ENCODE data around the gene TMEM98. TPM values are rescaled to one million over a fixed set of nuclear protein-coding genes. Genes with fewer than 3 reads are reported as not detected.
"Not testable (repeated sequence)": the region's sequence is repeated elsewhere in the genome, so short reads cannot be mapped to it uniquely, and the experiment has no call there.

The TMEM98 gene
- total and polyA plus RNA-seq, 2 of the 8 experiments (the other 6 are each of a cell fraction or from before 2014, with no cell fraction given), result 86.1 to 232 TPM

DNA sequence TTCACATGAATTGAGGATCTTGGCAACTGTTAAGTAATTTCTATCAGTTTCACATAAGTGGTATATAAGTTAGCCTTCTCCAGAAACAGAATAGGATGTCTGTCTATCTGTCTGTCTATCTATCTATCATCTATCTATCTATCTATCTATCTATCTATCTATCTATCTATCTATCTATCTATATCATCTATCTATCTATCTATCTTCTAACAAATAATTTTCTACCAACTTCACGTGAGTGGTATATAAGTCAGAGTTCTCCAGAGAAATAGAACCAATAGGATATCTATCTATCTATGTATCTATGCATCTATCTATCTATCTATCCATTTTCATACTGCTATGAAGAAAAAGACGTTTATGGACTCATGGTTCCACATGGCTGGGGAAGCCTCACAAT is 52.3 kb downstream of the TMEM98 start (continued):
- TF ChIP-seq, protein P1, sequence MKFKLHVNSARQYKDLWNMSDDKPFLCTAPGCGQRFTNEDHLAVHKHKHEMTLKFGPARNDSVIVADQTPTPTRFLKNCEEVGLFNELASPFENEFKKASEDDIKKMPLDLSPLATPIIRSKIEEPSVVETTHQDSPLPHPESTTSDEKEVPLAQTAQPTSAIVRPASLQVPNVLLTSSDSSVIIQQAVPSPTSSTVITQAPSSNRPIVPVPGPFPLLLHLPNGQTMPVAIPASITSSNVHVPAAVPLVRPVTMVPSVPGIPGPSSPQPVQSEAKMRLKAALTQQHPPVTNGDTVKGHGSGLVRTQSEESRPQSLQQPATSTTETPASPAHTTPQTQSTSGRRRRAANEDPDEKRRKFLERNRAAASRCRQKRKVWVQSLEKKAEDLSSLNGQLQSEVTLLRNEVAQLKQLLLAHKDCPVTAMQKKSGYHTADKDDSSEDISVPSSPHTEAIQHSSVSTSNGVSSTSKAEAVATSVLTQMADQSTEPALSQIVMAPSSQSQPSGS (IDR thresholded peaks at IDR 0.05; ENCODE audit: low read length), result no peak
- TF ChIP-seq KDM5A (IDR thresholded peaks at IDR 0.05; ENCODE audit: low read length) (no peak), SP2 (IDR thresholded peaks at IDR 0.05; ENCODE audit: low read length) (no peak), SUZ12 (IDR thresholded peaks at IDR 0.05; ENCODE audit: low read length) (no peak), SIX5 (IDR thresholded peaks at IDR 0.05; ENCODE audit: low read depth, low read length) (no peak), ZNF274 (IDR thresholded peaks at IDR 0.05; ENCODE audit: borderline replicate concordance, extremely low read depth, low read length) (no peak)

GRCh38 chr17:32981611-32982010 is 53.7 kb downstream of the TMEM98 start:
- H3K4me1 ChIP-seq (replicated peaks in 1 of 4; ENCODE audit: control insufficient read depth in 3 of 4, insufficient read depth in 4 of 4, low read length in 3 of 4); DNase-seq (ENCODE audit: low read depth in 1 of 2, low spot score in 2 of 2); H4K8ac ChIP-seq (ENCODE audit: extremely low read depth, insufficient read depth, low read length); H2BK20ac ChIP-seq (ENCODE audit: low read length); FAIRE-seq; H4K91ac ChIP-seq (replicated peaks; ENCODE audit: insufficient read length, low read length); H3K36me3 ChIP-seq (ENCODE audit: control insufficient read depth in 2 of 4, insufficient read depth in 4 of 4, low read length in 3 of 4); H3K18ac ChIP-seq (ENCODE audit: extremely low read depth, low read length); H2BK120ac ChIP-seq (replicated peaks; ENCODE audit: low read depth, low read length); H3K27ac ChIP-seq (ENCODE audit: low read depth, low read length); H3K27me3 ChIP-seq (replicated peaks in 1 of 4; ENCODE audit: control insufficient read depth in 3 of 4, extremely low read depth in 1 of 4, insufficient read depth in 3 of 4, low read length in 3 of 4); H3K56ac ChIP-seq (replicated peaks; ENCODE audit: insufficient read length, low read depth, low read length); CTCF ChIA-PET (ENCODE audit: partially characterized antibody); H2BK12ac ChIP-seq (ENCODE audit: low read depth, low read length); H3K4me3 ChIP-seq (ENCODE audit: extremely low read depth in 1 of 4, insufficient read depth in 2 of 4, low read depth in 3 of 4, low read length in 4 of 4); H3K14ac ChIP-seq (ENCODE audit: insufficient read length); H3K23me2 ChIP-seq (ENCODE audit: low read depth, low read length); H2AFZ ChIP-seq (ENCODE audit: low read length); H2BK5ac ChIP-seq (ENCODE audit: low read depth, low read length); H3K23ac ChIP-seq (ENCODE audit: insufficient read length); H2AK5ac ChIP-seq (ENCODE audit: low read depth, low read length); H3K9ac ChIP-seq (replicated peaks in 1 of 4; ENCODE audit: extremely low read depth in 1 of 4, low read depth in 3 of 4, low read length in 3 of 4); H2BK15ac ChIP-seq (ENCODE audit: low read length); H3K79me2 ChIP-seq (ENCODE audit: control insufficient read depth in 1 of 2, insufficient read depth in 2 of 2, low read length in 2 of 2); H3K79me1 ChIP-seq (ENCODE audit: low read depth, low read length); H4K20me1 ChIP-seq (replicated peaks in 1 of 2; ENCODE audit: control insufficient read depth in 1 of 2, insufficient read depth in 2 of 2, low read length in 2 of 2); H3K4me2 ChIP-seq (ENCODE audit: insufficient read depth in 1 of 2, low read depth in 2 of 2, low read length in 2 of 2); H3K4ac ChIP-seq (replicated peaks; ENCODE audit: insufficient read length, low read depth, low read length); H4K5ac ChIP-seq (ENCODE audit: insufficient read length, low read depth, low read length): not testable (repeated sequence)
- WGBS, 2 experiments (ENCODE audit: extremely low coverage in 1 of 2, insufficient coverage in 1 of 2, insufficient read length in 1 of 2, insufficient replicate concordance in 2 of 2, low coverage in 1 of 2, low lambda C conversion rate in 2 of 2, missing lambda C conversion rate in 1 of 2), result 96% methylated on average over 3 of the region's 3 CpGs; no CpG with 5 or more reads in 1 of the 2 experiments
- POLR2A ChIA-PET (ENCODE audit: partially characterized antibody), result interaction anchor here (0.6 kb wide), 1 partner anchor 107 kb away, joined by 3 read pairs; no protein-coding TSS in a partner anchor
- peaks cover 11 to 14% of the 10 kb centered on the region in 2 experiments for H3K9me3 ChIP-seq (ENCODE audit: insufficient read depth in 2 of 2, low read depth in 1 of 2, low read length in 1 of 2)
